ENCODE results near the gene LEPROT. TPM values are rescaled to one million over a fixed set of nuclear protein-coding genes. Genes with fewer than 3 reads are reported as not detected.

LEPROT gene
- total RNA-seq, 1 donor from 2014 or later: 128 TPM

GRCh38 chr1:65404941-65405340 lies 15.5 kb upstream of the LEPROT start:
- no peak overlapping the region for H3K27ac Mint-ChIP-seq (ENCODE audit: unreplicated experiment)
- no peak for TF ChIP-seq CTCF (IDR thresholded peaks at IDR 0.05)
- no peak for DNase-seq (ENCODE audit: low spot score)
- H3K9me3 Mint-ChIP-seq (ENCODE audit: low read depth): no peaks in the 10 kb centered on the region
- no peaks in the 10 kb centered on the region for H3K27me3 Mint-ChIP-seq (ENCODE audit: low read depth)
- H3K4me3 Mint-ChIP-seq (ENCODE audit: unreplicated experiment): no peak overlapping the region
- H3K4me1 Mint-ChIP-seq (ENCODE audit: low read depth): no peaks in the 10 kb centered on the region
- H3K36me3 Mint-ChIP-seq (ENCODE audit: low read depth): peaks cover 16% of the 10 kb centered on the region

DNA sequence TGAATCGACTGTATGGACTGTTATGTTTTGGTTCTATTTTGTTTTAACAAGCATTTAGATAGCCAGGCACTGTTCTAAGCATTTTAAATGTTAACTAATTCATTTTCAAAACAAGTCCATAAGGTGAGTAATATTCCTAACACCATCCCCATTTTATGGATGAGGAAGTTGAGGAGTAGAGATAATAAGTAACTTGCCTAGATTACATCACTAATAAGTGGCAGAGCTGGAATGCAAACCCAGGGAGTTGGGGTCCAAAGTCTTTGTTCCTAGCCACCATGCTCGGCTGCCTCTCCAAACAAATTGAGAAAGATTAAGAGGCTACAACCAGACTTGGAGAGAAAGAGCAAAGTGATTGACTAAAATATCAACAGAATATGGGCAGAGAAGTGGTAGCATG lies 12.6 kb upstream of the LEPROT start:
- DNase-seq (ENCODE audit: low spot score): no peak
- H3K36me3 Mint-ChIP-seq (ENCODE audit: low read depth): peaks cover 19% of the 10 kb centered on the region

DNA sequence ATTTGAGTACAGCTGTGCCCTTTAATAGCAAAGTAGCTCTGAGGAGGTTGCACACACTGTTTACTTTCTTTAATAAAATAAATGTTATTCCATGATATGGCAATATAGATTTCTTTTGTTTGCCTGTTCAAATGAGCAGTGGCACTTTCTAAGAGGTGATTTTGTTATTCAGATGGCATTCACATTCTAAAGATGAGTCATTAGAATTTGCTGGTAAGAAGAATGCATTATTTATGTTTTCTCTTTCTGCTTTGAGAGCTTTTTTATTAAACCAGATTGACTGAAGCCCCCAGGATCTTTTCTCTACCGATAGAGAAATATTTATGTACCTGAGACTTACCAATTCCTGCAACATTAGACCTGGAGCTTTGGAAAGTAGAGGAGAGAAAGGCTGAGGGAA lies 11.2 kb upstream of the LEPROT start:
- H3K27ac Mint-ChIP-seq (ENCODE audit: unreplicated experiment): no peak overlapping the region
- DNase-seq (ENCODE audit: low spot score): no peak
- H3K36me3 Mint-ChIP-seq (ENCODE audit: low read depth): peaks cover 23% of the 10 kb centered on the region
- H3K4me3 Mint-ChIP-seq (ENCODE audit: unreplicated experiment): no peak overlapping the region
- no peak for TF ChIP-seq CTCF (IDR thresholded peaks at IDR 0.05)
- H3K4me1 Mint-ChIP-seq (ENCODE audit: low read depth): peaks cover 12% of the 10 kb centered on the region
- no peaks in the 10 kb centered on the region for H3K9me3 Mint-ChIP-seq (ENCODE audit: low read depth)
- no peaks in the 10 kb centered on the region for H3K27me3 Mint-ChIP-seq (ENCODE audit: low read depth)

More for the DNA sequence above, 12.6 kb upstream of the LEPROT start:
- Mint-ChIP-seq H3K27ac (ENCODE audit: unreplicated experiment) (no peak overlapping the region), H3K27me3 (ENCODE audit: low read depth) (no peaks in the 10 kb centered on the region), H3K9me3 (ENCODE audit: low read depth) (no peaks in the 10 kb centered on the region), H3K4me1 (ENCODE audit: low read depth) (peaks cover 9% of the 10 kb centered on the region), H3K4me3 (ENCODE audit: unreplicated experiment) (no peak overlapping the region)
- no peak for TF ChIP-seq CTCF (IDR thresholded peaks at IDR 0.05)

DNA sequence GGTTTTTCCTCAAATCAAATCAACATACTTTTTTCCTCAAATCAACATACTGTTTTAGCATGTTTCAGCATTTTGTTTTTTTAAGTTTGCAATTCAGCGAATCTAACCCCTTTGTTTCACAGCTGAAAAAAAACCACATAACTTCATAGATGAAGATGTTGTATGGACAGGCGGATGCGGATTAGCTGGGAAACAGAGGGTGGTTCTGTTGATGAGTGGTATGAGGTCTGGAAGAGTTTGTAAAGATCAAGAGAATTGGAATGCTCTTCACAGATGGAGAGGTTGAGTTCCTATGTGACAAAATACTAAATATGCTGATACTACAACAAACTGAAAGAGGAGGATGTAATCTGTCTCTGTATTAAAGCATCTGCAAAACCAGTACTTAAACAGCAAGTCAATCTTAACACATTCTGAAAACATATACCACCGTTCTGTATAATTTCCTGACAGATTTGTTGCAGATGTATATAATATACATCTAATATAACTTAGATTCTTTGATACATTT lies 10.6 kb upstream of the LEPROT start:
- Mint-ChIP-seq H3K36me3 (ENCODE audit: low read depth) (peaks cover 23% of the 10 kb centered on the region), H3K4me3 (ENCODE audit: unreplicated experiment) (no peak overlapping the region), H3K4me1 (ENCODE audit: low read depth) (peaks cover 12% of the 10 kb centered on the region), H3K27me3 (ENCODE audit: low read depth) (no peaks in the 10 kb centered on the region), H3K27ac (ENCODE audit: unreplicated experiment) (no peak overlapping the region), H3K9me3 (ENCODE audit: low read depth) (no peaks in the 10 kb centered on the region)
- DNase-seq (ENCODE audit: low spot score): no peak
- TF ChIP-seq CTCF (IDR thresholded peaks at IDR 0.05): no peak

DNA sequence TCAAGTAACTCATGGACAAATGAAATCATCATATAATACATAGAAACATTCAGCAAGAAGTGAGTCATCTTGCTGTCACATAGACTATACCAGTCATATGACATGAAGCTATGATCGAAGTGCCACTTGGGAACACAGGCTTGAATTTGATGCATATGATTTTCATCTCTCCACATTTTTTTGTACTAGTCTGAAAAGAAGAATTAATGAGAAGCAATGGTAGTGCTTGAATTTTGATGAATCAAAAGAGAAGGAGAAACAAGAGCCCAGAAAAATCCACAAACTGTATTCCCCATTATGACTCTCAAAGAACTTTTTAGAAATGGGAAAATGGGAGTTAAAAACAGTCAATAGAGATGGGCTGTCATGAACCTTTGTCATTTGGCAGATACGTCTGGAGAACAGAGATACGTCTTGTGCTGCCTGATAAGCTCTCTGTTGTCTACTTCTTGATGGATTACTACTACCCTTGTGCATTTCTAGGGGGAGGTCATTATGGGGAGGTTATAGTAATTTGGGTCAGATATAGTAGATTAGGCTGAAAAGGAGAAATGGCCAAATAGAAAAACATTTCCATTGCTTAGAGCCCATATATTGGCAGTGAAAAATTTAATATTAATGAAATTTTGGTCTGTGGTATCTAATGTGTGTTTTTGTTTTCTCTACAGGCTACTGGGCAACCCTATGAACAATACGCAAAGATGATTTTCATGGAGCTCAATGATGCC lies 8.0 kb upstream of the LEPROT start:
- no peaks in the 10 kb centered on the region for H3K27me3 Mint-ChIP-seq (ENCODE audit: low read depth)
- H3K4me1 Mint-ChIP-seq (ENCODE audit: low read depth): peaks cover 19% of the 10 kb centered on the region
- H3K36me3 Mint-ChIP-seq (ENCODE audit: low read depth): peaks cover 15% of the 10 kb centered on the region
- H3K9me3 Mint-ChIP-seq (ENCODE audit: low read depth): no peaks in the 10 kb centered on the region
- no peak overlapping the region for H3K4me3 Mint-ChIP-seq (ENCODE audit: unreplicated experiment)
- TF ChIP-seq CTCF (IDR thresholded peaks at IDR 0.05): no peak
- H3K27ac Mint-ChIP-seq (ENCODE audit: unreplicated experiment): peak overlapping the region; percentile 55
- DNase-seq (ENCODE audit: low spot score): no peak
